ENCODE measurements around the gene SNX15. TPM values are rescaled to one million over a fixed set of nuclear protein-coding genes. Genes with fewer than 3 reads are reported as not detected.
"Not testable (repeated sequence)": the region's sequence is repeated elsewhere in the genome, so short reads cannot be mapped to it uniquely, and the experiment has no call there.

SNX15 gene, protein sequence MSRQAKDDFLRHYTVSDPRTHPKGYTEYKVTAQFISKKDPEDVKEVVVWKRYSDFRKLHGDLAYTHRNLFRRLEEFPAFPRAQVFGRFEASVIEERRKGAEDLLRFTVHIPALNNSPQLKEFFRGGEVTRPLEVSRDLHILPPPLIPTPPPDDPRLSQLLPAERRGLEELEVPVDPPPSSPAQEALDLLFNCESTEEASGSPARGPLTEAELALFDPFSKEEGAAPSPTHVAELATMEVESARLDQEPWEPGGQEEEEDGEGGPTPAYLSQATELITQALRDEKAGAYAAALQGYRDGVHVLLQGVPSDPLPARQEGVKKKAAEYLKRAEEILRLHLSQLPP
- 40.4 TPM for total RNA-seq (ENCODE audit: unreplicated experiment)
- long read RNA-seq, partial matches to known transcripts: 0 of 4 reads
- long read RNA-seq, other reads (novel, unspliced or antisense): 0 of 4 reads

DNA sequence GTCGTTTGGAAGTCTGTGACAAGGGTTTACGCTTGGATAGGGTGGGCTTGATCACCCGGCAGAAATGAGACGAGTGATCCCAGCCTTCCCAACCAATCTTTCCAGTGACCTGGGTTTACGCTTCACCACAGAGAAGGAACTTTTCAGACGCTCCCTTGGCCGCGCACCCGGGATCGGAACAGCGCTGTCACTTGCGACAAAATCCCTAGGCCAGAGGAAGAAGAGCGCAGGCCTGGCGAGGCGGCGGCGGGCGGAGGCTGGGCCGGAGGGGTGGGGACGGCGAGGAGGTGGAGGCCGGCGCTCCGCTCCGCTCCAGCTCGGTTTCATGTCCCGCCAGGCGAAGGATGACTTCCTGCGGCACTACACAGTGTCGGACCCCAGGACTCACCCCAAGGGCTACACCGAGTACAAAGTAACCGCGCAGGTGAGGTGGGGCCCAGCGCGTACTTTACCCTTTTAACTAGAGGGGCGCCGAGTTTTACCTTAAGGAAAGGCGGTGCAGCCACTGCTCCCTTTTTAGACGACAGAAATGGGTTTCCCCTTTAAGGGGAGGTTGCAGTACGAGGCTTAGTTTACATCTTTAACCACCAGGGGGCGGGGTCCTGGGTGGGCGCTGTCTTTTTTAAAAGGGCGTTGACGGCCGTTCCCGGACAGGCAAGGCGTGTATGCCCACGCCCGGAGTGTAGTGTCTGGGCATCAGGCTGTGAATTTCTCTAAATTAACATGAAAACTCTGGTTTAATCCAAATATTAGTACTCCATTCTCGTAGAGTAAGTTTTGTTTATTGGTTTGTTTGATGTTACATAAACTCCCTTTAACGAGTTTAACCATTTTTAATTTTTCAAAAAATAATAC is at the start of gene SNX15:
Gene SNX15 (plus strand): TSS at position 227 of the 855 bp plus-strand sequence. CDS start 99 bp downstream, at position 326.
- H3K27me3 Mint-ChIP-seq (ENCODE audit: unreplicated experiment): no peaks in the 10 kb centered on the region
- TF ChIP-seq, protein P1, sequence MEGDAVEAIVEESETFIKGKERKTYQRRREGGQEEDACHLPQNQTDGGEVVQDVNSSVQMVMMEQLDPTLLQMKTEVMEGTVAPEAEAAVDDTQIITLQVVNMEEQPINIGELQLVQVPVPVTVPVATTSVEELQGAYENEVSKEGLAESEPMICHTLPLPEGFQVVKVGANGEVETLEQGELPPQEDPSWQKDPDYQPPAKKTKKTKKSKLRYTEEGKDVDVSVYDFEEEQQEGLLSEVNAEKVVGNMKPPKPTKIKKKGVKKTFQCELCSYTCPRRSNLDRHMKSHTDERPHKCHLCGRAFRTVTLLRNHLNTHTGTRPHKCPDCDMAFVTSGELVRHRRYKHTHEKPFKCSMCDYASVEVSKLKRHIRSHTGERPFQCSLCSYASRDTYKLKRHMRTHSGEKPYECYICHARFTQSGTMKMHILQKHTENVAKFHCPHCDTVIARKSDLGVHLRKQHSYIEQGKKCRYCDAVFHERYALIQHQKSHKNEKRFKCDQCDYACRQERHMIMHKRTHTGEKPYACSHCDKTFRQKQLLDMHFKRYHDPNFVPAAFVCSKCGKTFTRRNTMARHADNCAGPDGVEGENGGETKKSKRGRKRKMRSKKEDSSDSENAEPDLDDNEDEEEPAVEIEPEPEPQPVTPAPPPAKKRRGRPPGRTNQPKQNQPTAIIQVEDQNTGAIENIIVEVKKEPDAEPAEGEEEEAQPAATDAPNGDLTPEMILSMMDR (IDR thresholded peaks at IDR 0.05; ENCODE audit: partially characterized antibody, unreplicated experiment): peak; percentile 97

DNA sequence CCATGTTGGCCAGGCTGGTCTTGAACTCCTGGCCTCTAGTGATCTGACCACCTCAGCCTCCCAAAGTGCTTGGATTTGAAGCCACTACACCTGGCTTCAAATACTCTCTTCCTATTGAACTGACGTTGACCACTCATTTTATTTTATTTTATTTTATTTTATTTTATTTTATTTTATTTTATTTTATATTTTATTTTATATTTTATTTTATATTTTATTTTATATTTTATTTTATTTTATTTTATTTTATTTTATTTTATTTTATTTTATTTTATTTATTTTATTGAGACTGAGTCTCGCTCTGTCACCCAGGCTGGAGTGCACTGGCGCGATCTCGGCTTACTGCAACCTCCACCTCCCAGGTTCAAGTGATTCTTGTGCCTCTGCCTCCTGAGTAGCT is 43.9 kb upstream of the SNX15 start:
- H3K27ac Mint-ChIP-seq (ENCODE audit: unreplicated experiment); H3K4me3 Mint-ChIP-seq (ENCODE audit: unreplicated experiment); H3K27me3 Mint-ChIP-seq (ENCODE audit: unreplicated experiment); H3K4me1 Mint-ChIP-seq (ENCODE audit: low read depth, unreplicated experiment); DNase-seq; H3K36me3 Mint-ChIP-seq (ENCODE audit: unreplicated experiment); H3K9me3 Mint-ChIP-seq (ENCODE audit: unreplicated experiment): not testable (repeated sequence)

More for the DNA sequence above, at the start of gene SNX15:
- Mint-ChIP-seq H3K9me3 (ENCODE audit: unreplicated experiment) (peaks cover 3% of the 10 kb centered on the region), H3K27ac (ENCODE audit: unreplicated experiment) (peak within 1 kb of the TSS; percentile 84), H3K4me3 (ENCODE audit: unreplicated experiment) (peak within 1 kb of the TSS; percentile 81), H3K4me1 (ENCODE audit: low read depth, unreplicated experiment) (peaks cover 6% of the 10 kb centered on the region), H3K36me3 (ENCODE audit: unreplicated experiment) (no peaks in the 10 kb centered on the region)
- peak; percentile 94 for DNase-seq

DNA sequence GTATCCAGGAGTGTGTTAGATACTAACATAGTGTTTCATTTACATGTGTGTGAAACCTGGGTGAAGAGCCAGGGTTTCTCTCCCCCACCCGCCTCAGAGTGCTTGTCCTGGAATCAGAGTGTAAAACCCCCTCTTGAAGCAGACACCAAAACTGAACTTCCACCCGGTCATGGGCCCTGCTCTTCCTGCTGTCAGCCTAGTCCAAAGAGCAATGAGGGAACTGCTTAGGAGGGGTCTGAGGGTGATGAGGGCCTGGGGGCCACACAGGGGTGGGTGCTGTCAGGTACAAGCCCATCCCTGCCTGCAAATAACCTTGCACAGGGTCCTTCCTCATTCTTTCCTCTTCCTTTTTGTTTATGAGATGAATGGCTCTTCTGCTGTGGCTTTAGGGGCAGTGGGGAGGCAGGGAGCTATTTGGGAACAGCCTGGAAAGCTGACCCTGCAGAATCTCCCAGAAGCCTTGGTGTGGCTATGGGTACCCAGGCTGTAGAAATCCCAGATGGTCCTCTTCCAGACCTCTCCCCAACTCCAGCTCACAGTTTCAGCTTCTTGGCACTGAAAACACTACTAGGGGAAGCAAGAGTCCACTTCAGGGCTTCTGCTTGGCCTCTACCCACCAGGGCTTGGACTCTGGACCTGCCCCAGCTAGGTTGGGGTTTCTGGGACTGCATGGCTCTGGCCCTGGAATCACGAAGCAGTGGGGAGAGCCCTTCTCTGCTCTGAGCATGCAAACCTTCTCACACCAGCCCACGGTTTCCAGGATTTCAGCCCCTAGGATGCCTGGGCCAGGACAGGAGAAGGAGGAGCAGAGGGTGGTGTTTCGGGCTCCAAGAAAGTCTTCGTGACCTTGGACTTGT is 39.0 kb upstream of the SNX15 start:
- no peaks in the 10 kb centered on the region for H3K36me3 Mint-ChIP-seq (ENCODE audit: unreplicated experiment)
- no peak overlapping the region for H3K27ac Mint-ChIP-seq (ENCODE audit: unreplicated experiment)
- H3K4me3 Mint-ChIP-seq (ENCODE audit: unreplicated experiment): no peak overlapping the region
- no peak for DNase-seq
- TF ChIP-seq, protein P1 (IDR thresholded peaks at IDR 0.05; ENCODE audit: partially characterized antibody, unreplicated experiment): no peak
- H3K9me3 Mint-ChIP-seq (ENCODE audit: unreplicated experiment): peaks cover 5% of the 10 kb centered on the region
- H3K27me3 Mint-ChIP-seq (ENCODE audit: unreplicated experiment): peaks cover 2% of the 10 kb centered on the region
- no peaks in the 10 kb centered on the region for H3K4me1 Mint-ChIP-seq (ENCODE audit: low read depth, unreplicated experiment)

DNA sequence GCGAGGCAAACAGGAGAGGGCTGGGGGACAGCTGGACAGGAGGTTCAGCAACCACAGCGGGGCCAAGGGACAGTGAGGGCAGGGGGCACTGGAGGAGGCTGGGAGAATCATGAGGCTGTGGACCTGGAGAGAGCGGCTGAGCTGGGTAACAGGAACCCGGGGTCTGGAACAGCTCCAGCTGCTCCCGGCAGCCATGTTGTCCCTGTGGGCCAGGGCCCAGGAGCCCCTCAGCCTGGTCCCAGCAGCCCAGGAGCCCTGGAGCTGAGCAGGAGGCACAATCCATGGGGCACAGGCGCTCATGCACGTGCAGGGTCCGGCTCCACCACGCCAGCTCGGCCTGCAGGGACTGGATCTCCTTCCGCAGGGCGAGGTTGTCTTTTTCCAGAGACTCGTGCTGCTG is 37.8 kb upstream of the SNX15 start:
- no peak for DNase-seq
- no peak overlapping the region for H3K4me3 Mint-ChIP-seq (ENCODE audit: unreplicated experiment)
- peaks cover 1% of the 10 kb centered on the region for H3K27me3 Mint-ChIP-seq (ENCODE audit: unreplicated experiment)
- peaks cover 6% of the 10 kb centered on the region for H3K9me3 Mint-ChIP-seq (ENCODE audit: unreplicated experiment)
- no peak overlapping the region for H3K27ac Mint-ChIP-seq (ENCODE audit: unreplicated experiment)
- H3K4me1 Mint-ChIP-seq (ENCODE audit: low read depth, unreplicated experiment): no peaks in the 10 kb centered on the region
- no peaks in the 10 kb centered on the region for H3K36me3 Mint-ChIP-seq (ENCODE audit: unreplicated experiment)
- TF ChIP-seq, protein P1 (IDR thresholded peaks at IDR 0.05; ENCODE audit: partially characterized antibody, unreplicated experiment): no peak

All from glutamatergic neuron (in vitro differentiated cells).